HS-5 (cell line): ENCODE measurements around the gene PTPRT.

Source experiments
- DNase-seq: peaks from one replicate; pipeline ENCODE4 v3.0.0-alpha.2; 2012; ENCODE audit warnings: low read depth

The PTPRT gene

DNA sequence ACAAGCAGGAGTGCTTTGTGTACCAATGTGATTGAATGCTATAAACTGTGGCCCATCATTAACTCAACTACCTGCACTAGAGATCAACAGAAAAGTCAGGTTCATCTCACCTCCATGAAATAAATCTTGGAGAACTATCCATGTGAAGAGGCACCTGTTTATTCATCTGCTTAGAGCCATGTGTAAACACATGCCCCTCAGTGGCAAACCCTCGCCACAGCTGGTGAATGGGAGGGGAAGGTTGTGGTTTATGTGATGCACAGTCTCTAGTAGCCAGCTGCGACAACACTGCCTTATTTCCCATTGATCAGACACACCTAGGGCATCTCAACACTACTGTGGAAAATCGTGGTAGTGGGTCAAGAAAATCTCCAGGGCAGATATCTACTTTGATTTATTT, 640.2 kb downstream of the PTPRT start:
- no peak for DNase-seq

- no peak for DNase-seq
Observed at GRCh38 chr20:42544926-42545325, 644.8 kb downstream of the PTPRT start.

GRCh38 chr20:42532831-42533230, 656.9 kb downstream of the PTPRT start:
- DNase-seq, result no peak

DNA sequence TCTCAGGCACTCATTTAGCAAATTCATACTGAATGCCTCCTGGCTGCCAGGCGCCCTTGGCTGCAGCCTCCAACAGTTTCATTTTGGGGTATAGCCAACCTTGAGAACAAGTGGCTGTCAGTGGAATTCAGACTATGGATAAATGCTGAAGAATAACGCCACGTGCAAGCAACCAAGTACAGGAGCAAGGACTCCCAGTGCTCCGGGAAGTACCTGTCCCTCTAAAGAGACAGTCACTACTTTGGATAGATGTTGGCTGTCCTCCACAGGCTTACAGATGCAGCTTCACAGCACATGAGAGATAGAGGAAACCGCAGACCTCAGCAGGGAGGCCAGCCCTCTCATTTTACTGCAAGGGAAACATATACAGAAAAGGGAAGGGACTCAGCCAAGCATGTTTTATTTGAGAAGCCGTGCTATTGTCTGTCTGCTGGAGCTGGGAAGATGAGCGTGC, 658.2 kb downstream of the PTPRT start:
- no peak for DNase-seq

DNA sequence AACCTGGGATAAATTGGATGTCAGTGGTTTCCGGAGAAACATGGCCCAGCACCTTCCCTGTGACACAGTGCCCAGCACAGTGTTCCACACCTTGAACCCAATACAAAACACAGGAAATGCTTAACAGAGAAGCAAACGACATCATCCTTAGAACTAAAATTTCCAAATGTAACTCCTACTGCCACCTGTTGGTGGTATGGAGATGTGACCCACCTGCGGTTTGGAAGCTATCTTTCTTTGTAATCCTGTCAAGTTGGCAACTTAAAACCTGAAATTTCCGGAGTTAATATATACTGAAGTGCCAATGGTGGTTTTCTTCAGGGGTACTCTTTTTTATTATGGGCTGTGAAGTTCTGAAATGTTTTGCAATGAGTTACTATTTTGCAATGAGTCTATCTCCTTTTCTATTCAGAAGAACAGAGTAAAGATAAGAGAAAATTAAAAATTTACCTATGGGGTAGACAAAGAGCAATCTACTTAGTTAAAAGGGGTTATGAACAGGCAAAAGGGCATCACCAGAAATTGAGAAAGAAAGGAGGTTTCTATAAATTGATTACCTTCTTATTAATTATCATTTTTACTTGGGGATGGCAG, 658.8 kb downstream of the PTPRT start:
- DNase-seq, result no peak

GRCh38 chr20:42530191-42530590, 659.5 kb downstream of the PTPRT start:
- no peak for DNase-seq

DNA sequence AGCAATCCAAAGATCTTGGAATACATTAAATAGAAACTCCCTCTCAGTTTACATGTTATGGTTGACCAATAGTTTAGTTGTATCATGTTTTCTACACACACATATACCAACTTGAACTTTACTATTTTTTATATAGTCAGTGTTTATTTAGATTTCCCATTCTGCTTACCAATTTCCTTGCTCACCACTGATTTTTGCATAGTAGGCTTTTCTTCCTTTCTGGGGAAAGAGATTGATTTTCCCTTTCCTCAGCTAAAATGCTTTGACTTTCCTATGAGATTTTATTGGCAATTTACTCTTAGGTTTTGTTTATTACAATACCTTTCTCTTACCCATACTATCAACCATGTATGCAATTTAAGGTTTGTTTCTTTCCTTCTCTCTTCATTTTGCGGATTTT, 665.6 kb downstream of the PTPRT start:
- no peak for DNase-seq

GRCh38 chr20:42516692-42517091, 673.0 kb downstream of the PTPRT start:
- DNase-seq, result no peak

DNA sequence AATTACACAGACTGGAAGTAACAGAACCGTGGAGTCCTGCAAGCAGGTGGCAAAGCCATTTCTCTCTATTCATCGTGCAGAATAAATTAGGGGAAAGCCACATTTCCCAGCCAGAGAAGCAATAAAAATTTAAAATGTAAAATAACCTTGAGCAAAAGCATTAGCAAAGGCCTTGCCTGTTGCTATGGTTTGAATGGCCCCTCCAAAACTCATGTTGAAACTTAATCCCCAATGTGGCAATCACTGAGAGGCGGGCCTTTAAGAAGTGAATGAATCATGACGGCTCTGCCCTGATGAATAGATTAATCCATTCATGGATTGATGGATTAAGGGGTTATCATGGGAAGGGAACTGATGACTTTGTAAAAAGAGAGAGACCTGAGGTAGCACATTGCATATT, 679.0 kb downstream of the PTPRT start:
- no peak for DNase-seq

GRCh38 chr20:42507874-42508273, 681.8 kb downstream of the PTPRT start:
- DNase-seq, result no peak

GRCh38 chr20:42506397-42506796, 683.3 kb downstream of the PTPRT start:
- DNase-seq, result no peak

GRCh38 chr20:42502591-42502990, 687.1 kb downstream of the PTPRT start:
- no peak for DNase-seq

GRCh38 chr20:42496595-42496994, 693.1 kb downstream of the PTPRT start:
- no peak for DNase-seq

DNA sequence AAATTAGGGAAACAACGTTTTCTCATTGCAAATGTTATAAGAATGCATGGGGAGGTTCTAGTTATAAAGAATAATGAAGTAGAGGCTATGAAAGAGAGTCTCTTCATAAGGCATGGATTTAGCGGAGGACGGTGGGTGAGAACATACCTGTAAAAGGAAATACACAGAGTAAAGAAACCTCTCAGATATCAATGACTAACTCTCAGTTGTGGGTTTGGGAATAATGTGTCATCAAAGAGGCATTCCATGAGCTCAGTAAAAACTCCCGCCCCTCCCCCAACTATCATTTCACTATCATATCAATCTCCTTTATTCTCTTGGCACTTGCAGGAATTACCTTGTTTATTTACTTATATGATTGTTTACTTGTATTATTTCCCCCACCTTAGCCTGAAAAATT, 695.4 kb downstream of the PTPRT start:
- no peak for DNase-seq

DNA sequence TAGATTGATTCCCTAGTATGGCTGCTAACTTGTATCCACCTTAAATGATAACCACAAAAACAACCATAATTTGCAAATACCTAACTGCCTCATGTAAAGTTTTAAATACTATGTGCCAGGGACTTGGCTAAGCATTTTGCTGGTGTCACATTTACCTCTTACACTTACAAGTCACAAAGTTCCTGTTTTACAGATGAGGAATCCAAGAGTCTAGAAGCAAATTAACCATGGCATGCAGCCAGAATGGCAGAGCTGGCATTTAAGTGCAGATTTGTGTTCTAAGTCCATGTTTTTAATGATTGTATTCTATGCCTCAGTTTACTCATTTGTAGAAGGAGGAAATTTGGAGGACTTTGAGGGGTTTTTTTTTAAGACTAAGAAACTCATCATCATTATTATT, 696.7 kb downstream of the PTPRT start:
- no peak for DNase-seq

- no peak for DNase-seq
Observed at GRCh38 chr20:42492290-42492689, 697.4 kb downstream of the PTPRT start.

- no peak for DNase-seq
Observed at GRCh38 chr20:42485556-42485955, 704.1 kb downstream of the PTPRT start.

DNA sequence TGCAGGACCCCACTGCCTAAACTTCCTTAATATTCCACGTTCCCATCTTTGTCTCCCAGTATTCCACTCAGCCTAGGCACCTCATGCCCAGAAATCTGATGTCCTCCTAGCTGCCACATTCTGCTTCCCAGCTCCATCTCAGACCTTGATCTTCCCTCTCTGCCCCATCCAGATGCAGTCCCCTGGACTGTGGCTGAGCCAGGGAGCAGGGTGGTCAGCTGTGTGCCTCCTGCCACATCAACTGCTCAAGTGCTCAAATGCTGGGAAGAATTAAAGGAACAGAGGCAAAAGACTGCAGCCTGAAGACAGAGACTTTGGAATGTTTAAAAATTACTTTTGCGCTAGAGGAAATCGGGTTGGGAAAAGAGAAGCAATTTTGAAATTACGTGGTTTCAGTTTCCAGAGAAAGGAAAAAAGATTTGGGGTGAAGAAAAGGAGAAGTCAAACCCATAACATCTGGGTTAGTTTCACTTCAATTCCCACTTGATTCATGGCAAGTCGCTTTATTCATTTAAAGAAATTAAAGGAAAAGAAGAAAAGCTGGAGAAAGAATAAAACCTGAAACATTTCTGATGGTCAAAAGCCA, 704.8 kb downstream of the PTPRT start:
- no peak for DNase-seq

GRCh38 chr20:42484335-42484734, 705.4 kb downstream of the PTPRT start:
- no peak for DNase-seq

GRCh38 chr20:42483730-42484303, 705.9 kb downstream of the PTPRT start:
- no peak for DNase-seq

GRCh38 chr20:42482808-42483207, 706.9 kb downstream of the PTPRT start:
- DNase-seq, result no peak

DNA sequence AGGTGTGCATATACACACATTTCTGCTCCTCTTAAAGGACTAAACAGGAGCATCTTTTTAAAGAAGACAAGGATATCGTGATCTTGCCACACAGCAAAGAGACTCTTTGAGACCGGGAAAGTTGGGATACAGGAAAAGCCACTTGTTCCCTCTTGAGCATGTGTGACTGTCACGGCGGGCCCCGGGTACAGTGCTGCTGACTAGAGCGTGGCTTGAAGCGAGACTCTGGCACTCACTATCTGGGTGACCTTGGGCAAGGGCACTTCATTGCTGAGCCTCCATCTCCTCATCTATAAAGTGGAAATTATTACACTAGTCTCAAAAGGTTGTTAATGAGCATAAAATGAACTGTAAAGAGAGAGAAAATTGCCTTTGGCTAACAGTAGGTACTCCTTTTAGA, 713.9 kb downstream of the PTPRT start:
- no peak for DNase-seq

GRCh38 chr20:42474646-42475045, 715.1 kb downstream of the PTPRT start:
- DNase-seq, result no peak

DNA sequence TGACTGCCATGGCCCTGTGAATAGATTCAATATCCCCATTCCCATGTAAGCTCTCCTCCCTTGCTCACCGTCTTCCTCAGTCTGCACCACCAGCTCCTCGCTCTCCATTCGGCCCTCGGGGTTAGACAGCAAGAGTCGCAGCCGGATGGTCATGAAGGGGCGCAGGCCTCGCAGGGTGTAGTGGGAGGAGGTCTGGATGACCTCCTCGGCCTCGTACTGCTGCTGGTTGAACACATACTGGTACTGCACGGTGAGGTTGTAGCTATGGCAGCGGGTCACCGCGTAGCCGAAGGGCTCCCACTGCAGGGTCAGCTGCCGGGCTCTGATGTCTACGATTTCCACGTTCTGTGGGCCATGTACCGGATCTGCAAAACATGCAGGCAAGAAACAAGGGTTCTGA, 717.5 kb downstream of the PTPRT start:
- no peak for DNase-seq
